OCI-LY1 (cell line): ENCODE data around the gene SIM2.

Experiments used
- H2AFZ ChIP-seq: fragments of 200-600 bp; sonication (generic), shearing (Covaris generic); 2 replicates; pipeline ENCODE4 v1.6.0; 2014; ENCODE audit warnings: antibody characterized with exemption, mild to moderate bottlenecking, low read length
- H3F3A ChIP-seq: fragments of 200-600 bp; sonication (generic), shearing (Covaris generic); 2 replicates; pipeline ENCODE4 v1.6.0; 2014; ENCODE audit warnings: mild to moderate bottlenecking, antibody characterized with exemption, low read length, moderate library complexity; ENCODE audit not compliant: insufficient read depth
- H3K27ac ChIP-seq: fragments of 200-600 bp; sonication (generic); 2 replicates; pipeline ENCODE4 v1.5.1; 2014; ENCODE audit warnings: low read length, mixed run types, mild to moderate bottlenecking, low read depth; ENCODE audit not compliant: poor library complexity, severe bottlenecking
- H3K27me3 ChIP-seq: fragments of 200-600 bp; sonication (generic); 2 replicates; pipeline ENCODE4 v1.6.0; 2014; ENCODE audit warnings: antibody characterized with exemption, mild to moderate bottlenecking, low read length, moderate library complexity; ENCODE audit not compliant: insufficient read depth
- H3K36me3 ChIP-seq: fragments of 200-600 bp; sonication (generic); 2 replicates; pipeline ENCODE4 v1.6.1; 2014; ENCODE audit warnings: mild to moderate bottlenecking, antibody characterized with exemption, low read length, moderate library complexity, mixed read lengths; ENCODE audit not compliant: insufficient read depth
- H3K4me1 ChIP-seq: fragments of 200-600 bp; sonication (generic); 2 replicates; pipeline ENCODE4 v1.5.1; 2014; ENCODE audit warnings: mild to moderate bottlenecking, low read length, moderate library complexity; ENCODE audit not compliant: insufficient read depth, severe bottlenecking
- H3K4me2 ChIP-seq: fragments of 200-600 bp; sonication (generic), shearing (Covaris generic); 2 replicates; pipeline ENCODE4 v1.6.1; 2014; ENCODE audit warnings: low read length
- H3K4me3 ChIP-seq: fragments of 200-600 bp; sonication (generic); 2 replicates; pipeline ENCODE4 v1.5.1; 2014; ENCODE audit warnings: low read length, low read depth, mild to moderate bottlenecking, mixed read lengths; ENCODE audit not compliant: poor library complexity, severe bottlenecking
- H3K79me2 ChIP-seq: fragments of 200-600 bp; shearing (Covaris generic); 2 replicates; pipeline ENCODE4 v1.6.1; 2016; ENCODE audit warnings: mixed run types, low read length, mixed read lengths; ENCODE audit not compliant: insufficient read depth
- H3K9ac ChIP-seq: fragments of 200-600 bp; sonication (generic), shearing (Covaris generic); 2 replicates; pipeline ENCODE4 v1.6.1; 2014; ENCODE audit warnings: mild to moderate bottlenecking, low read length, mixed read lengths
- H3K9me2 ChIP-seq: fragments of 200-600 bp; sonication (generic), shearing (Covaris generic); 2 replicates; pipeline ENCODE4 v1.6.1; 2014; ENCODE audit warnings: low read depth, mild to moderate bottlenecking, low read length, mixed read lengths
- H3K9me3 ChIP-seq: fragments of 200-600 bp; shearing (Covaris generic); 2 replicates; pipeline ENCODE4 v1.6.1; 2014; ENCODE audit warnings: low read length, mixed read lengths
- H4K20me1 ChIP-seq: fragments of 200-600 bp; sonication (generic), shearing (Covaris generic); 2 replicates; pipeline ENCODE4 v1.6.0; 2016; ENCODE audit warnings: mild to moderate bottlenecking, low read length; ENCODE audit not compliant: insufficient read depth
- EZH2 ChIP-seq: fragments of 200-600 bp; sonication (generic), shearing (Covaris generic); IDR thresholded peaks from 2 replicates; pipeline ENCODE4 v1.8.0; 2017; ENCODE audit warnings: borderline replicate concordance, mixed run types, mild to moderate bottlenecking, antibody characterized with exemption, low read length, moderate library complexity, mixed read lengths
- TF ChIP-seq, protein P1 (sequence below): fragments of 200-600 bp; sonication (generic), shearing (Covaris generic); IDR thresholded peaks from 2 replicates; pipeline ENCODE4 v1.5.1; 2017; ENCODE audit warnings: mild to moderate bottlenecking, antibody characterized with exemption, low read length, moderate library complexity, mixed read lengths

Gene SIM2

DNA sequence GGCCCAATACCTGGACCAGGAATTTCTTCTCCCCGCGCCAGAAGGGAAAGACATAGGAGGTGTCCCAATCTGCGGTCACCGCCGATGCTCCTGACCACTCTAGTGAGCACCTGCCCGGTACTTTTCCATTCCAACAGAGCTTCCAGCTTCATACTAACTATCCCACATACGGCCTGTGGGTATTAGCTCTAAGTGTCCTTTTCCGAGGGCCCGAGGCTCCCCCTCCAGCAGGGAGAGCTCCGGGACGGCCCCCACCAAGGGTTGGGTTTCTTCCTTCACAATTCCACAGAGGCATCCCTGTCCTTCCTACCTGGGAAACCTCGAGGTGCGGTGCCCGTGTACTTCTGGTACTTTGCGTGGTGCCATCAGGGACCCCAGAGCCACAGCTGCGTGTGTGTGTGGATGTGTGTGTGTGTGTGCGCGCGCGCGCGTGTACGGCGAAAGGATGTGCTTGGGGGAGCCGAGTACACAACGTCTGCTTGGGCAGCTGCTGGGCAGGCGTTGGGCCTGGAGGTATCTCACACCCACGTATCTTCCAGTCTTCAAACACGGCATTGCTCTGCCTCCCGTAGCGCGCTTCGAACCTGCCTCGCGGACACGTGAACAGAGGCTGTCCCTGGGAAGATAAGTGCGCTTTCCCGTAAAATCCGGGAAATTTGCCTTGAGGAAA lies 2.4 kb upstream of the SIM2 start:
- no peaks in the 10 kb centered on the region for H3K9me2 ChIP-seq
- no peaks in the 10 kb centered on the region for H3K79me2 ChIP-seq
- H3K4me1 ChIP-seq, result no peaks in the 10 kb centered on the region
- no peak overlapping the region for H3K27ac ChIP-seq
- H3K4me2 ChIP-seq, result no peak overlapping the region
- TF ChIP-seq, protein P1, sequence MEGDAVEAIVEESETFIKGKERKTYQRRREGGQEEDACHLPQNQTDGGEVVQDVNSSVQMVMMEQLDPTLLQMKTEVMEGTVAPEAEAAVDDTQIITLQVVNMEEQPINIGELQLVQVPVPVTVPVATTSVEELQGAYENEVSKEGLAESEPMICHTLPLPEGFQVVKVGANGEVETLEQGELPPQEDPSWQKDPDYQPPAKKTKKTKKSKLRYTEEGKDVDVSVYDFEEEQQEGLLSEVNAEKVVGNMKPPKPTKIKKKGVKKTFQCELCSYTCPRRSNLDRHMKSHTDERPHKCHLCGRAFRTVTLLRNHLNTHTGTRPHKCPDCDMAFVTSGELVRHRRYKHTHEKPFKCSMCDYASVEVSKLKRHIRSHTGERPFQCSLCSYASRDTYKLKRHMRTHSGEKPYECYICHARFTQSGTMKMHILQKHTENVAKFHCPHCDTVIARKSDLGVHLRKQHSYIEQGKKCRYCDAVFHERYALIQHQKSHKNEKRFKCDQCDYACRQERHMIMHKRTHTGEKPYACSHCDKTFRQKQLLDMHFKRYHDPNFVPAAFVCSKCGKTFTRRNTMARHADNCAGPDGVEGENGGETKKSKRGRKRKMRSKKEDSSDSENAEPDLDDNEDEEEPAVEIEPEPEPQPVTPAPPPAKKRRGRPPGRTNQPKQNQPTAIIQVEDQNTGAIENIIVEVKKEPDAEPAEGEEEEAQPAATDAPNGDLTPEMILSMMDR, result no peak
- TF ChIP-seq EZH2, result no peak
- no peak overlapping the region for H2AFZ ChIP-seq
- H3K4me3 ChIP-seq, result no peak overlapping the region
- H3K9ac ChIP-seq, result no peak overlapping the region
- no peaks in the 10 kb centered on the region for H3F3A ChIP-seq
- H3K9me3 ChIP-seq, result no peaks in the 10 kb centered on the region
- H3K27me3 ChIP-seq, result no peaks in the 10 kb centered on the region
- H3K36me3 ChIP-seq, result no peaks in the 10 kb centered on the region
- no peaks in the 10 kb centered on the region for H4K20me1 ChIP-seq

DNA sequence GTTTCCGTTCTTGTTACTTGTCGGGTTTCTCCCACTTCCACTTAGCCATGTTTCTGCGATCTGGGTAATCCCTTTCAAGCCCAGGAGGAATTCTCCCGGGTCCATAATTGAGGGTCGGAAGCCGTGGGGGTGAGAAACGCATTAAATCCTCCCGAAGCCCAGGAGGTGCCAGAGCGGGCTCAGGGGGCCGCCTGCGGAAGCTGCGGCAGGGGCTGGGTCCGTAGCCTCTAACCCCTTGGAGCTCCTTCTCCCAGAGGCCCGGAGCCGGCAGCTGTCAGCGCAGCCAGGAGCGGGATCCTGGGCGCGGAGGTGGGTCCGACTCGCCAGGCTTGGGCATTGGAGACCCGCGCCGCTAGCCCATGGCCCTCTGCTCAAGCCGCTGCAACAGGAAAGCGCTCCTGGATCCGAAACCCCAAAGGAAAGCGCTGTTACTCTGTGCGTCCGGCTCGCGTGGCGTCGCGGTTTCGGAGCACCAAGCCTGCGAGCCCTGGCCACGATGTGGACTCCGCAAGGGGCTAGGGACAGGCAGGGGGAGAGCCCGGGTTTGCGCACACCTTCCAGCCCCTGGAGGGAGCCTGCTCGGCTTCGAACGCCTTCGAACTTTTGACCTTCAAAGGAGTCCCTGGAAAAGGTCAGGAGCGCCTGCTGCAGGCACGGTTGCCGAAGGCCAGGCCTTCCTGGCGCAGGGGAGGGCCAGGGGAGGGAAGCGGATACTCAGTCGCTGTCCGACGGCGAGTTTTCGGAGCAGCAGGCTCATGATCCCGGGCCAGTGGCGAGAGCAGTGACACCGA lies 1.7 kb upstream of the SIM2 start:
- Histone ChIP-seq H3K4me3 (no peak overlapping the region), H3K9ac (no peak overlapping the region), H3K27me3 (no peaks in the 10 kb centered on the region), H3K4me1 (no peaks in the 10 kb centered on the region), H3K79me2 (no peaks in the 10 kb centered on the region), H3K4me2 (no peak overlapping the region), H4K20me1 (no peaks in the 10 kb centered on the region), H3K9me3 (no peaks in the 10 kb centered on the region), H3K27ac (no peak overlapping the region), H2AFZ (no peak overlapping the region), H3K36me3 (no peaks in the 10 kb centered on the region), H3F3A (no peaks in the 10 kb centered on the region), H3K9me2 (no peaks in the 10 kb centered on the region)
- TF ChIP-seq EZH2, result no peak
- TF ChIP-seq, protein P1, result no peak

DNA sequence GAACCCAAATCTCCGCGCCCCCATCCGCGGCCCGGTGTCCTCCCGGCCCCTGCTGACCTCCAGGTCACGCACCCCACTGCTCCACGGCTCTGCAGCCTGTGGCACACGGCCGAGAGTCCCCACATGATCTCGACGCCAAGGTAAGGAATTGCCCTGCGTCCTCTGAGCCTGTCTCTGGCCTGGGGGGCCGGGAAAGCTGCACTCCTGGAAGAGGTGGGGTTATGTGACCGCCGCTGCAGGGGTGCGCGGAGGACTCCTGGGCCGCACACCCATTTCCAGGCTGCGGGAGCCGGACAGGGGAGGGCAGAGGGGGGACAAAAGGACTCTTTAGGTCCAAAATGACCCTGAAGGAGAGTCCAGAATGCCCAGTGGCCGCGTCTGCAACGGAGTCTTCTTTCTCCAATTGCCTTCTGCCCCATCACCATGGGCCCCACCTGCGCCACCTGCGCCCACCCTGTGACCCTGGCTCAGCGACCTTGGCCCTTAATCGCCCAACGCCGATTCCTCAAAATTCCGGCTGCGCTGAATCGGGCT lies 997 bp upstream of the SIM2 start:
- Histone ChIP-seq H4K20me1 (no peaks in the 10 kb centered on the region), H3F3A (no peaks in the 10 kb centered on the region), H2AFZ (no peak overlapping the region), H3K9me2 (no peaks in the 10 kb centered on the region), H3K36me3 (no peaks in the 10 kb centered on the region), H3K79me2 (no peaks in the 10 kb centered on the region), H3K4me2 (no peak overlapping the region), H3K4me3 (no peak overlapping the region), H3K9ac (no peak overlapping the region), H3K4me1 (no peaks in the 10 kb centered on the region), H3K27ac (no peak overlapping the region), H3K27me3 (no peaks in the 10 kb centered on the region), H3K9me3 (no peaks in the 10 kb centered on the region)
- no peak for TF ChIP-seq EZH2
- TF ChIP-seq, protein P1, result no peak
